ENCODE measurements around the gene TSG101. TPM values are rescaled to one million over a fixed set of nuclear protein-coding genes. Genes with fewer than 3 reads are reported as not detected.

The TSG101 gene
- total RNA-seq, 1 experiment from 2014 or later, result 78.4 TPM

DNA sequence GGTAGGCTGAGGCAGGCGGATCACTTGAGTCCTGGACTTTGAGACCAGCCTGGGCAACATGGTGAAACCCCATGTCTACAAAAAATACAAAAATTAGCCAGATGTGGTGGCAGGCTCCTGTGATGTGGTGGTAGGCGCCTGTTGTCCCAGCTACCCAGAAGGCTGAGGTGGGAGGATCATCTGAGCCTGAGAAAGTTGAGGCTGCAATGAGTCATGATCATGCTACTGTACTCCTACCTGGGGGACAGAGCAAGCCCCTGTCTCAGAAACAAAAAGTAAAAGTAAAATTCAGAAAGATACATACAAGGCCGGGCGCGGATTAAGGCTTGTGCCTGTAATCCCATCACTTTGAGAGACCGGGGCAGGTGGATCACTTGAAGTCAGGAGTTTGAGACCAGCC is 64.8 kb downstream of the TSG101 start:
- intact Hi-C loops (cut with micrococcal nuclease), result no loop called here
- H3K36me3 Mint-ChIP-seq (ENCODE audit: insufficient read depth, unreplicated experiment), result no peaks in the 10 kb centered on the region
- POLR2A ChIA-PET, result no interaction called here
- no peaks in the 10 kb centered on the region for H3K4me1 Mint-ChIP-seq (ENCODE audit: insufficient read depth, unreplicated experiment)
- H3K27me3 Mint-ChIP-seq (ENCODE audit: insufficient read depth, unreplicated experiment), result no peaks in the 10 kb centered on the region
- H3K27ac Mint-ChIP-seq (ENCODE audit: low read depth, unreplicated experiment), result no peak overlapping the region
- TF ChIP-seq, protein P1, sequence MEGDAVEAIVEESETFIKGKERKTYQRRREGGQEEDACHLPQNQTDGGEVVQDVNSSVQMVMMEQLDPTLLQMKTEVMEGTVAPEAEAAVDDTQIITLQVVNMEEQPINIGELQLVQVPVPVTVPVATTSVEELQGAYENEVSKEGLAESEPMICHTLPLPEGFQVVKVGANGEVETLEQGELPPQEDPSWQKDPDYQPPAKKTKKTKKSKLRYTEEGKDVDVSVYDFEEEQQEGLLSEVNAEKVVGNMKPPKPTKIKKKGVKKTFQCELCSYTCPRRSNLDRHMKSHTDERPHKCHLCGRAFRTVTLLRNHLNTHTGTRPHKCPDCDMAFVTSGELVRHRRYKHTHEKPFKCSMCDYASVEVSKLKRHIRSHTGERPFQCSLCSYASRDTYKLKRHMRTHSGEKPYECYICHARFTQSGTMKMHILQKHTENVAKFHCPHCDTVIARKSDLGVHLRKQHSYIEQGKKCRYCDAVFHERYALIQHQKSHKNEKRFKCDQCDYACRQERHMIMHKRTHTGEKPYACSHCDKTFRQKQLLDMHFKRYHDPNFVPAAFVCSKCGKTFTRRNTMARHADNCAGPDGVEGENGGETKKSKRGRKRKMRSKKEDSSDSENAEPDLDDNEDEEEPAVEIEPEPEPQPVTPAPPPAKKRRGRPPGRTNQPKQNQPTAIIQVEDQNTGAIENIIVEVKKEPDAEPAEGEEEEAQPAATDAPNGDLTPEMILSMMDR (IDR thresholded peaks at IDR 0.05; ENCODE audit: unreplicated experiment), result no peak
- no peak overlapping the region for H3K4me3 Mint-ChIP-seq (ENCODE audit: unreplicated experiment)
- no TSS peak for BruUV-seq (replicated peaks)
- CTCF ChIA-PET, result interaction anchor here (0.7 kb wide), 1 partner anchor 46 kb away, joined by 3 read pairs; no protein-coding TSS in a partner anchor
- no peaks in the 10 kb centered on the region for H3K9me3 Mint-ChIP-seq (ENCODE audit: unreplicated experiment)
- no peak for DNase-seq (ENCODE audit: unreplicated experiment)

DNA sequence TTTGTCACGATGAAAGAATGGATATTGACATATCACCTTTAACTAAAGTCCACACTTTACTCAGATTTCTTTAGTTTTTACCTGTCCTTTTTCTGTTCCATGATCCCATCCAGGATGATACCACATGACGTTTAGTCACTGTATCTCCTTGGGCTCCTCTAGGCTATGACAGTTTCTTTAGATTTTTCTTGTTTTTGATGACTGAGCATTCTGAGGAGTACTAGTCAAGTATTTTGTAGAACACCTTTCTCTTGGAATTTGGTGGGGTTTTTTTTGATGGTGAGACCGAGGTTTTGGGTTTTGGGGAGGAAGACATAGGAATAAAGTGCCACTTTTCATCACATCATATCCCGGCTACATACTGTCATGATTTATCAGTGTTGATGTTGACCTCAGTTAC is 67.1 kb downstream of the TSG101 start:
- no TSS peak for BruUV-seq (replicated peaks)
- Mint-ChIP-seq H3K4me1 (ENCODE audit: insufficient read depth, unreplicated experiment) (no peaks in the 10 kb centered on the region), H3K27me3 (ENCODE audit: insufficient read depth, unreplicated experiment) (no peaks in the 10 kb centered on the region), H3K27ac (ENCODE audit: low read depth, unreplicated experiment) (no peak overlapping the region), H3K9me3 (ENCODE audit: unreplicated experiment) (no peaks in the 10 kb centered on the region), H3K36me3 (ENCODE audit: insufficient read depth, unreplicated experiment) (no peaks in the 10 kb centered on the region), H3K4me3 (ENCODE audit: unreplicated experiment) (no peak overlapping the region)
- POLR2A ChIA-PET, result interaction anchor here (1.4 kb wide), 1 partner anchor 345 kb away, joined by 5 read pairs; no protein-coding TSS in a partner anchor
- no peak for DNase-seq (ENCODE audit: unreplicated experiment)
- TF ChIP-seq, protein P1 (IDR thresholded peaks at IDR 0.05; ENCODE audit: unreplicated experiment), result no peak
- intact Hi-C loops (cut with micrococcal nuclease), result no loop called here
- CTCF ChIA-PET, result no interaction called here

DNA sequence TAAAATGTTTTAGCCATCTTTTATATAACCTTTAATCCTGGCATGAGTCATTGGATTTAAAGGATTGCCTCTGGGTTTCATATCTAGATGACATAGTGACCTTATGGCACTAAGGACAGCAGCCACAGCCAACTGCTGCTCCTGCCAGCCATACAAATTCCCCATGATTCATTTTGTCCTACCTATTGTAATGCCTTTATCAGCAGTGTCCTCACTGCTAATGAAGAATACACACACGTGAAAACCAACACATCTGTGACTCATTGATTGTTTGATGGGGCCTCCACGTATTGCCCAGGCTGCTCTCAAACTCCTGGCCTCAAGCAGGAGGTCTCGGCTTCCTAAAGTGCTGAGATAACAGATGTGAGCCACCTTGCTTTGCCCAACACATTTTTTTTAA is 69.3 kb downstream of the TSG101 start:
- H3K4me3 Mint-ChIP-seq (ENCODE audit: unreplicated experiment), result no peak overlapping the region
- no TSS peak for BruUV-seq (replicated peaks)
- intact Hi-C loops (cut with micrococcal nuclease), result no loop called here
- H3K9me3 Mint-ChIP-seq (ENCODE audit: unreplicated experiment), result no peaks in the 10 kb centered on the region
- H3K36me3 Mint-ChIP-seq (ENCODE audit: insufficient read depth, unreplicated experiment), result no peaks in the 10 kb centered on the region
- no peak overlapping the region for H3K27ac Mint-ChIP-seq (ENCODE audit: low read depth, unreplicated experiment)
- TF ChIP-seq, protein P1 (IDR thresholded peaks at IDR 0.05; ENCODE audit: unreplicated experiment), result no peak
- peak; percentile 6 for DNase-seq (ENCODE audit: unreplicated experiment)
- CTCF ChIA-PET, result no interaction called here
- POLR2A ChIA-PET, result no interaction called here
- no peaks in the 10 kb centered on the region for H3K27me3 Mint-ChIP-seq (ENCODE audit: insufficient read depth, unreplicated experiment)
- H3K4me1 Mint-ChIP-seq (ENCODE audit: insufficient read depth, unreplicated experiment), result no peaks in the 10 kb centered on the region

DNA sequence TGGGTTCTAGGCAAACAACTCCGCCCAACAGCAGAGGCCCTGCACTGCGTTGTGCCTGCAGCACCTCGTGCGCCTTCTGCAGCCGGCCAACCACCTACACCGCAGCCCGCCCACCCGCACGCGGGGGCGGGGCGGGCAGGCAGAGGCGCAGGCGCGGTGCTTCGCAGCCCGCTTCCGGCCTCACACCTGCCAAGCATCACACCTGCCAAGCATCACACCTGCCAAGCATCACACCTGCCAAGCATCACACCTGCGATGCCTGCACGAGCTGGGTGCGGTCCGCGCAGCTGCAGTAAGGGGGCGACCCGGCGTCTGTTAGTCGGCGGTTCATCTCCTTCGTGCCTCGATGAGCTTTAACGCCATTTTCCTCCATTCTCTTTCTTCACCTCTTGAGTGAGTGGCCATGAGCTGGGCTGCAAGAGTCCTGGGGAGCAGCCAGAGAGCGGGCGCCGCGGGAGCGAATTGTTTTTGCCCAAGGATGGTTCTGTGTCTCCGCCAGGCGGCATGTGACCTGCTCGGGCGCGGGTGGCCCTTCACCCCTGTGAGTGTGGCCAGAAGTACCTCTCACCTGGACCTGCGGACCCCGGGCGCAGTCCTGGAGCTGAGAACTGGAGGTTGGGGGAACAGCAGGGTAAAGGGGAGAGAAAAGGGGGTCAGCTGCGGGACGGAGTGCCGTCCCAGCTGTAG is 70.9 kb downstream of the TSG101 start, which contains the start of gene LDHAL6A:
Gene LDHAL6A (plus strand): TSS at position 171 of the 687 bp plus-strand sequence. CDS start 825 bp downstream, outside the sequence.
- no peak within 1 kb of the TSS for H3K4me3 Mint-ChIP-seq (ENCODE audit: unreplicated experiment)
- TF ChIP-seq, protein P1 (IDR thresholded peaks at IDR 0.05; ENCODE audit: unreplicated experiment), result no peak
- no peak within 1 kb of the TSS for H3K27ac Mint-ChIP-seq (ENCODE audit: low read depth, unreplicated experiment)
- H3K27me3 Mint-ChIP-seq (ENCODE audit: insufficient read depth, unreplicated experiment), result no peaks in the 10 kb centered on the region
- POLR2A ChIA-PET, result no interaction called here
- intact Hi-C loops (cut with micrococcal nuclease), result no loop called here
- no peaks in the 10 kb centered on the region for H3K4me1 Mint-ChIP-seq (ENCODE audit: insufficient read depth, unreplicated experiment)
- no peak for DNase-seq (ENCODE audit: unreplicated experiment)
- CTCF ChIA-PET, result interaction anchor here (0.9 kb wide), 1 partner anchor 11 kb away, joined by 3 read pairs; no protein-coding TSS in a partner anchor
- BruUV-seq (replicated peaks), result no TSS peak
- H3K36me3 Mint-ChIP-seq (ENCODE audit: insufficient read depth, unreplicated experiment), result no peaks in the 10 kb centered on the region
- no peaks in the 10 kb centered on the region for H3K9me3 Mint-ChIP-seq (ENCODE audit: unreplicated experiment)
